ENCODE measurements around the gene ZNF592.

DNA sequence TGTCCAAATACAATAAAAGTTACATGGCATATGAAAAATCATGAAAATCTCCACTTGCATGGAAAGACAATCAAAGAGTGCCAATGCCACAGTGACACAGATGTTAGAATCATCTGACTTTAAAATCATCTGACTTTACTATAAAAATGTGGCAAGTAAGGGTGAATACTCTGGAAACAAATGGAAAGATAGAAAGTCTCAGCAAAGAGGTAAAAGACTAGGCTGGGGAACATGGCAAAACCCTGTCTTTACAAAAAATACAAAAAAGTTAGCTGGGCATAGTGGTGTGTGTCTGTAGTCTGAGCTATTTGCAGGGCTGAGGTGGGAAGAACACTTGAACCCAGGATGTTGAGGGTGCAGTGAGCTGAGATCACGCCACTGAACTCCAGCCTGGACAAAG lies 97.9 kb downstream of the ZNF592 start:
- TF ChIP-seq CTCF (IDR thresholded peaks at IDR 0.05; ENCODE audit: extremely low read depth in 1 of 2, insufficient read depth in 1 of 2, low read depth in 1 of 2, low read length in 2 of 2) (no peak), MYC (IDR thresholded peaks at IDR 0.05; ENCODE audit: low read depth, low read length) (no peak), POLR2A (IDR thresholded peaks at IDR 0.05; ENCODE audit: low read depth, low read length) (no peak), JUN (IDR thresholded peaks at IDR 0.05; ENCODE audit: borderline replicate concordance, insufficient read depth, insufficient read length, low read depth) (no peak), MAX (IDR thresholded peaks at IDR 0.05; ENCODE audit: insufficient read depth, insufficient read length) (no peak), GATA2 (IDR thresholded peaks at IDR 0.05; ENCODE audit: insufficient read depth, insufficient read length, low read depth, low read length) (no peak)
